ENCODE results near the gene PQBP1.

PQBP1 gene

GRCh38 chrX:48920718-48921104 lies 23.0 kb downstream of the PQBP1 start:
- no peak for DNase-seq (ENCODE audit: low read depth in 2 of 3, low spot score in 2 of 3)

GRCh38 chrX:48923771-48924170 lies 26.0 kb downstream of the PQBP1 start:
- no peak for DNase-seq (ENCODE audit: low read depth in 2 of 3, low spot score in 2 of 3)

- DNase-seq (ENCODE audit: low read depth in 2 of 3, low spot score in 2 of 3), result no peak
Measured at GRCh38 chrX:48924270-48924669, 26.5 kb downstream of the PQBP1 start.

GRCh38 chrX:48927123-48927522 lies 29.4 kb downstream of the PQBP1 start:
- no peak for DNase-seq (ENCODE audit: low read depth in 2 of 3, low spot score in 2 of 3)

- DNase-seq (ENCODE audit: low read depth in 2 of 3, low spot score in 2 of 3), result no peak
Measured at GRCh38 chrX:48927736-48928382, 30.1 kb downstream of the PQBP1 start.

- no peak for DNase-seq (ENCODE audit: low read depth in 2 of 3, low spot score in 2 of 3)
Measured at GRCh38 chrX:48933757-48934156, 36.0 kb downstream of the PQBP1 start.

- no peak for DNase-seq (ENCODE audit: low read depth in 2 of 3, low spot score in 2 of 3)
Measured at GRCh38 chrX:48934581-48935300, 37.0 kb downstream of the PQBP1 start.

GRCh38 chrX:48935301-48935670 lies 37.6 kb downstream of the PQBP1 start:
- DNase-seq (ENCODE audit: low read depth in 2 of 3, low spot score in 2 of 3), result no peak

- DNase-seq (ENCODE audit: low read depth in 2 of 3, low spot score in 2 of 3), result no peak
Measured at GRCh38 chrX:48936429-48937053, 38.8 kb downstream of the PQBP1 start.

GRCh38 chrX:48937054-48937907 lies 39.6 kb downstream of the PQBP1 start:
- DNase-seq (ENCODE audit: low read depth in 2 of 3, low spot score in 2 of 3), result peak; percentile 71 to 85 (median 84)

GRCh38 chrX:48938721-48939425 lies 41.1 kb downstream of the PQBP1 start:
- DNase-seq (ENCODE audit: low read depth in 2 of 3, low spot score in 2 of 3), result peak in 1 of 3 experiments; percentile 62

- DNase-seq (ENCODE audit: low read depth in 2 of 3, low spot score in 2 of 3), result no peak
Measured at GRCh38 chrX:48939524-48940228, 41.9 kb downstream of the PQBP1 start.

- no peak for DNase-seq (ENCODE audit: low read depth in 2 of 3, low spot score in 2 of 3)
Measured at GRCh38 chrX:48940404-48940955, 42.8 kb downstream of the PQBP1 start.

GRCh38 chrX:48942895-48943294 lies 45.2 kb downstream of the PQBP1 start:
- DNase-seq (ENCODE audit: low read depth in 2 of 3, low spot score in 2 of 3), result no peak

GRCh38 chrX:48945517-48946348 lies 48.0 kb downstream of the PQBP1 start:
- no peak for DNase-seq (ENCODE audit: low read depth in 2 of 3, low spot score in 2 of 3)

- DNase-seq (ENCODE audit: low read depth in 2 of 3, low spot score in 2 of 3), result no peak
Measured at GRCh38 chrX:48948589-48948988, 50.9 kb downstream of the PQBP1 start.

Data from activated CD8-positive, alpha-beta memory T cell treated with anti-CD3 and anti-CD28 coated beads for 48 hours (primary cell).